OCI-LY1 (cell line): Measurements from ENCODE around the gene CABYR.

Experiments used
- EZH2 ChIP-seq: fragments of 200-600 bp; sonication (generic), shearing (Covaris generic); IDR thresholded peaks from 2 replicates; pipeline ENCODE4 v1.8.0; 2017; ENCODE audit warnings: borderline replicate concordance, mixed run types, mild to moderate bottlenecking, antibody characterized with exemption, low read length, moderate library complexity, mixed read lengths
- TF ChIP-seq, protein P1 (sequence below): fragments of 200-600 bp; sonication (generic), shearing (Covaris generic); IDR thresholded peaks from 2 replicates; pipeline ENCODE4 v1.5.1; 2017; ENCODE audit warnings: mild to moderate bottlenecking, antibody characterized with exemption, low read length, moderate library complexity, mixed read lengths

DNA sequence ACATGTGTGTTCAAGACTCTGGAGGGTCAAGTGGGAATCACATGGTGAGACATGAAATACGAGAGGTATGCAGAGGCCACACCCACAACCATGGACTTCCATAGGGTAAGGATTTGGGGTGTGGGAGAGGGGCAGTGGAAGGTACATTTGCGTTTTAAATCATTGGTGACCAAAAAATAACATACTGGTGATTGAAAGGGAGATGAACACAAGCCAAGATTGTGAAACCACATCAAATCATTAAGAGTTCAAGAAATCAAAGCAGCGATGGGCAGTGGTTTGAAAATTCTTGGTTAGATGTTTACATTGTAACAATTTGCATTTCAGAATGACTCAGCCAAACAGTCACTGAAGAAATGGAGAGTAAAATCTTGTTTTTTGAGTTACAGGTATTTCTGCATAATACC lies 1.9 kb upstream of the CABYR start:
- TF ChIP-seq, protein P1, sequence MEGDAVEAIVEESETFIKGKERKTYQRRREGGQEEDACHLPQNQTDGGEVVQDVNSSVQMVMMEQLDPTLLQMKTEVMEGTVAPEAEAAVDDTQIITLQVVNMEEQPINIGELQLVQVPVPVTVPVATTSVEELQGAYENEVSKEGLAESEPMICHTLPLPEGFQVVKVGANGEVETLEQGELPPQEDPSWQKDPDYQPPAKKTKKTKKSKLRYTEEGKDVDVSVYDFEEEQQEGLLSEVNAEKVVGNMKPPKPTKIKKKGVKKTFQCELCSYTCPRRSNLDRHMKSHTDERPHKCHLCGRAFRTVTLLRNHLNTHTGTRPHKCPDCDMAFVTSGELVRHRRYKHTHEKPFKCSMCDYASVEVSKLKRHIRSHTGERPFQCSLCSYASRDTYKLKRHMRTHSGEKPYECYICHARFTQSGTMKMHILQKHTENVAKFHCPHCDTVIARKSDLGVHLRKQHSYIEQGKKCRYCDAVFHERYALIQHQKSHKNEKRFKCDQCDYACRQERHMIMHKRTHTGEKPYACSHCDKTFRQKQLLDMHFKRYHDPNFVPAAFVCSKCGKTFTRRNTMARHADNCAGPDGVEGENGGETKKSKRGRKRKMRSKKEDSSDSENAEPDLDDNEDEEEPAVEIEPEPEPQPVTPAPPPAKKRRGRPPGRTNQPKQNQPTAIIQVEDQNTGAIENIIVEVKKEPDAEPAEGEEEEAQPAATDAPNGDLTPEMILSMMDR, result no peak
- no peak for TF ChIP-seq EZH2
